ENCODE results near the gene PPP1R8.
"Not testable (repeated sequence)": the region's sequence is repeated elsewhere in the genome, so short reads cannot be mapped to it uniquely, and the experiment has no call there.

PPP1R8 gene

DNA sequence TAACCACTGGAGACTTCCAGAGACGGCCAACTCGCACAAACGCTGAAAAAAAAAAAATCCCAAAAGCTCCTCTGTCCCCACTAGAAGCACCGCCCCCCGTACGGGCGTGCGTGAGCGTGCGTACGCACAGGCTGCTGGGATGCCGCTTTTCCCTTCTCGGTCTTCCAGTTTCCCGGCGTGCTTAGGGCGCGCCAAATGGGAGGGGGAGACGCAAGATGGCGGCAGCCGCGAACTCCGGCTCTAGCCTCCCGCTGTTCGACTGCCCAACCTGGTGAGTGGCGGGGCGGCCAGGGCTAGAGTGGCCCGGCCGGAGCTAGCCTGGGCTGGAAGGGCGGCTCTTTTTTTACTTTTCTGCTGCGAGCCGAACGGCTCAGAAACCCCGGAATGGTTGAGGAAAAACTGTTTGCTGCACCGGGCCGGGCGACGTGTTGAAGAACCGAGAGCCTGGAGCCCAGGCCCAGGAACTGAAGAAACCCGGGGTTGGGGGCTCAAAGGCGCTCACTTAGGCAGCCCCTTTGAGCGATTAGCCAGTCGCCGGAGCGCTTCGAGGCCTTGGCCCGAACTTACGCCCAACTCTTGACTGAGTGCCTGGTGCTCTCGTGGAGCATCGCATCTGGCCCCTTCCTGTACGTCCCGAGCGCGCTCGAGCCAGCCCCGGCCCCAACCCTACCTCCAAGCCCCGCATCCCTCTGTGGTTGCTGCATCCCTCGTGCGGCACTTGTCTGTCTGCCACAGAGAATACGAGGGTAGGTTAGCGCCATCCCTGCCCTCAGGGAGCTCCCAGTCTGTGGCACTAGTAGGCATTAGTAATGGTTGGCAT is at the start of gene PPP1R8:
PPP1R8 (plus strand) TSS at position 162 of the 820 bp plus-strand sequence; CDS start at position 216, 54 bp downstream.
- peak; percentile 97 for DNase-seq

GRCh38 chr1:27782950-27783349 is 47.6 kb upstream of the PPP1R8 start:
- DNase-seq, result no peak

DNA sequence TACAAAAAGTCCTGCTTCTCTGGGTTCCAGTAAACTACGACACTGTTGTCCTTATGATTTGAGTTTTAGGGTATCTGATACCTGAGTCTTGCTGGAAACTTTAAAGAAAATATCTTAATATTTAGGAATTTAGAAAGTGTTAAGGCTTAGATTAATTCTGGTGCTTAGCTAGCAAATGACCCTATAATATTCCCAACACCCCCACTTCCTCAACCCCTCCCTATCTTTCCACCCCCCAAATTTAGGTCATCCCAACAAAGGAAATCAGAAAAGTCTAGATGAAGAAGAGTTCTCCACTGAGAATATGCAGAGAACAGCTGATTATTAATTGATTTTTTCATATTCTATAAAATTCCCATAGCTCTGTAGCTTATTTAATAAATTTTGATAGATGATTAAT is 45.9 kb upstream of the PPP1R8 start:
- DNase-seq, result no peak

DNA sequence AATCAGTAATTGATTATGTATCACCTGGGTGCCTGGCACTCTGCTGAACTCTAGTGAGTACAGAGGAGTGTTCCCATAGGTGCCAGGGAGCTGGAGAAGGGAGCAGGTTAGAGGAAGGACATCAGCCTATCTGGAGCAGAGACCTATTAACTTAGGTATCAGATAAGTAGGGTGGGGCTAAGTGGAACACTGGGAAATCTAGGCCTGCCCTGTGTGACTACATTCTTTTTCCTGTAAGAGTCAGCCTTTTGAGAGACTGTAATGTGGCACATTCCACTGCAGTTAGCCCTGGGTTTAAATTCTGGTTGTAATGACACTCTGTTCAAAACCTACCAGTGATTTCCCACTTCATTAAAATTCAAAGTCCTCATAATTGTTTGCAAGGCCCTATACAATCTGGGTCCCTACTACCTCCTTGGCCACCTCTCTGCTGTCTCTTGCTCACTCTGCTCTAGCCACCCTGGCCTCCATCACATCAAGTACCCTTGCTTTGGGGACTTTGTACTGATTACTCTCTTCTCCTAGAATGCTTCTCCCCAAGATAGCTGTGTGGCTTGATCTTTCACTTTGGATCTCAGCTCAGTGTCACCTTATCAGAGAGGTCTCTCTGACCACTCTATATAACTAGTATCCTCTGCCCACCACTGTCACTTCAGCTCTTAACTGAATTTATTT is 44.7 kb upstream of the PPP1R8 start:
- DNase-seq, result no peak

- no peak for DNase-seq
Observed at GRCh38 chr1:27787895-27788294, 42.7 kb upstream of the PPP1R8 start.

DNA sequence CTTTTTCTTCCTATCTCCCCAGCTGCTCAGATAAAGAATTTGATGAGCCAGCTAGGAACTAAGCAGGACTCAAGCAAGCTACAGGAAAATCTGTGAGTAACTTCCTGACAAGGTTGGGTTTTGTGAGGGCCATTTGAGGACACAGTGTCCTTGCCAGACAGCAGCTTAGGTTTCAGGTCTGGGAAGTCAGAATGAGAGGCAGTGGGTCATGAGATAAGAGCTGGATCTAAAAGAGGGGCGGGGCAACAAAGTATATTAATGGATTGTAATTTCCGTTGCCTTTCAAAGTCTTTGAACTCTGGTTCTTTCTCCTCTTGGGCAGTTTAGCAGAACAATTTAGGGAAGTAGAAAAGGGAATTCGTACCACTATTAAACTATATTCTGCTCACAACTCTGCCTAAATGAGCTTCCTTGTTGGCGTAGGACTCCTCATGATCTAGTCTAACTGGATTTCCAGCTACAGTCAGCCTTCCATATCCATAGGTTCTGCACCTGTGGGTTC is 41.0 kb upstream of the PPP1R8 start:
- no peak for DNase-seq

GRCh38 chr1:27790270-27790669 is 40.3 kb upstream of the PPP1R8 start:
- DNase-seq, result not testable (repeated sequence)

GRCh38 chr1:27795601-27796000 is 35.0 kb upstream of the PPP1R8 start:
- no peak for DNase-seq

- DNase-seq, result no peak
Observed at GRCh38 chr1:27804791-27805190, 25.8 kb upstream of the PPP1R8 start.

DNA sequence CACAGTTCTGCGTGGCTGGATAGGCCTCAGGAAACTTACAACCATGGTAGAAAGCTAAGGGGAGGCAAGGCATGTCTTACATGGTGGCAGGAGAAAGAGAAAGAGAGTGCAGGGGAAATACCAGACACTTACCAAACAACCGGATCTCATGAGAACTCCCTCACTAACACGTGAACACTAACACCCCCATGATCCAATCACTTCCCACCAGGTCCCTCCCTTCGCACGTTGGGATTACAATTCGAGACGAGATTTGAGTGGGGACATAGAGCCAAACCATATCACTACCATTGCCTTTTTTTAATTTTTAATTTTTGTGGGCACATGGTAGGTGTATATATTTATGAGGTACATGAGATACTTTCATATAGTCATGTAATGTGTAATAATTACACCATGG is 23.8 kb upstream of the PPP1R8 start:
- no peak for DNase-seq

- DNase-seq, result no peak
Observed at GRCh38 chr1:27807385-27807784, 23.2 kb upstream of the PPP1R8 start.

GRCh38 chr1:27808131-27808530 is 22.5 kb upstream of the PPP1R8 start:
- not testable (repeated sequence) for DNase-seq

DNA sequence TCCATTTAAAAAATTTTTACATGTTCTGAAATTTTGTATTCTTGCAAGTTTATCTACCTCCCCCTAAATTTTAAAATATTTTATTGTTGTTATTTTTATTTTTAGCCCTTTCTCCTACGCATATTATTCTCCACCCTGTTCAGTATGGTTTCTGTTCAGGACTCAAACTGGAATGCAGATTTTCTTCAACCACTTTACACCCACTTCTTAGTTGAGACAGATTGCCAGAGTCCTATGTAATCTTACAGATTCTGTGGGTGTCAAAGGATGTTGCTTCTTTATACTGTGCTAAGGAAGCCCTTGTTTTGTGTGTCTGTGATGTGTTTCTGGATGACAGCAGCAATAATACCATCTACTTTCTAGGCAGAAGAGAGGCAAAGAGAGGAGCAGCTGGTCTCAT is 20.7 kb upstream of the PPP1R8 start:
- DNase-seq, result no peak

DNA sequence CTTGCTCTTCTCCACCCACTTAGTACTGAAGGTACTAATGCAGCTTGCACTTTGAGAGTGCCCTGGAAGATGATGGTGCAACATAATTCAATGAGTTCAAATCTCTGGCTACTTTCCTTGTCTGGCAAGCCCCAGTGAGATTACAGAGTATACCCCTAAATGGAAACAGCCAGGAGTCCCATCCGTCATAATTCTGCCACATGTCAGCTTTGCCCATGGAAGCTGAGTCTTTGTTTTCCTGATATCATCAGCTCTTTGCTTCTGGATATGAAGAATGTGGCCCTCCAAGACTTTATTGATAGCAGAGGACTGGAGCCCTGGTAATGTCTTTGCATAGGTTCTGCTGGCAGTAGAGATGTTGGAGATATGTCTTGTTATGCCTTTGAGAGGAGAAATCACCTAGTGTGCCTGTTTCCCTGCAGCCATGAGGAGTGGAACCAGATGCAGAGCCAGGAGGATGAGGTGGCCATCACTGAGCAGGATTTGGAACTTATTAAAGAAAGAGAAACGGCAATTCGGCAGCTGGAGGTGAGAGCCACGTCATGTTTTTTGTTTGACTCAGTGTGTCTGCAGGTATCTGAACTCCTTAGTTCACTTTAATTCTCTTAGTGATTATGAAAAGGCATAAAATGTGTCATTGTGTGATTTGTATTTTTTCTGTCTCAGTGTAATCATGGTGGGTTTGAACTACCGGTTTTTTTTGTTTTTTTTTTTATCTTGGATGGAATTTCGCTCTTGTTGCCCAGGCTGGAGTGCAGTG is 18.7 kb upstream of the PPP1R8 start:
- no peak for DNase-seq

GRCh38 chr1:27816921-27817630 is 13.5 kb upstream of the PPP1R8 start:
- no peak for DNase-seq

DNA sequence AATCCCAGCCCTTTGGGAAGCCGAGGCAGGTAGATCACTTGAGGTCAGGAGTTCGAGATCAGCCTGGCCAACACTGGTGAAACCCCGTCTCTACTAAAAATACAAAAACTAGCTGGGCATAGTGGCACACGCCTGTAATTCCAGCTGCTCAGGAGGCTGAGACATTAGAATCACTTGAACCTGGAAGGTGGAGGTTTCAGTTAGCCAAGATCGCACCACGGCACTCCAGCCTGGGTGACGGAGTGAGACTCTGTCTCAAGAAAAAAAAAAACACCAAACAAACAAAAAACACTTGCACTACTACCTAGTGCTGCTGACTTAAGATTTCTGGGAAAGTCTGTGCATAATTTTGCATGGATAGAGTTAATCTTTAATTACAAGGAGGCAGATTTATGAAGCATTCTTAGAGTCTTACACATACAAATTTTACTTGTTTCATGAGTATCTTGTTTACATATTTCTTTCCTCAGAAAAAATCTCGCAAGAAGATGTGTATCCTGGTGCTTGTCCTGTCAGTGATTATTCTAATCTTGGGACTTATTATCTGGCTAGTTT is 8.7 kb upstream of the PPP1R8 start:
- DNase-seq, result no peak

DNA sequence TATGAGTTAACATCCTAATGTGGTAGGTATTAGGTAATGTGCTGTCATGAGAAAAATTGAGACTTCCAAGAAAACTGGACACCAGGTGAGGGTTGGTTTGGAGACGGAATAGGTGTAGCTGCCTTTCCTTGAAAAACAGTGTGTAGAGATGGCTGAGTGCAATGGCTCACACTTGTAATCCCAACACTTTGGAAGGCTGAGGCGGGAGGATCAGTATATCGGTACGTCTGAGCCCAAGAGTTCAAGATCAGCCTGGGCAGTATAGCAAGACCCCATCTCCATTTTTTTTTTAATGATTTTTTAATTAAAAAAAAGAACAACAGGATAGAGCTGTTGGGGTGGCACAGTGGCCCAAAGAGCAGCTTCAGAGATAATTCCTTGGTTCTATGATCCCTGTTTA is 6.8 kb upstream of the PPP1R8 start:
- DNase-seq, result no peak

- DNase-seq, result no peak
Observed at GRCh38 chr1:27824411-27824810, 6.2 kb upstream of the PPP1R8 start.

GRCh38 chr1:27829339-27829960 is 1.1 kb upstream of the PPP1R8 start:
- not testable (repeated sequence) for DNase-seq

DNA sequence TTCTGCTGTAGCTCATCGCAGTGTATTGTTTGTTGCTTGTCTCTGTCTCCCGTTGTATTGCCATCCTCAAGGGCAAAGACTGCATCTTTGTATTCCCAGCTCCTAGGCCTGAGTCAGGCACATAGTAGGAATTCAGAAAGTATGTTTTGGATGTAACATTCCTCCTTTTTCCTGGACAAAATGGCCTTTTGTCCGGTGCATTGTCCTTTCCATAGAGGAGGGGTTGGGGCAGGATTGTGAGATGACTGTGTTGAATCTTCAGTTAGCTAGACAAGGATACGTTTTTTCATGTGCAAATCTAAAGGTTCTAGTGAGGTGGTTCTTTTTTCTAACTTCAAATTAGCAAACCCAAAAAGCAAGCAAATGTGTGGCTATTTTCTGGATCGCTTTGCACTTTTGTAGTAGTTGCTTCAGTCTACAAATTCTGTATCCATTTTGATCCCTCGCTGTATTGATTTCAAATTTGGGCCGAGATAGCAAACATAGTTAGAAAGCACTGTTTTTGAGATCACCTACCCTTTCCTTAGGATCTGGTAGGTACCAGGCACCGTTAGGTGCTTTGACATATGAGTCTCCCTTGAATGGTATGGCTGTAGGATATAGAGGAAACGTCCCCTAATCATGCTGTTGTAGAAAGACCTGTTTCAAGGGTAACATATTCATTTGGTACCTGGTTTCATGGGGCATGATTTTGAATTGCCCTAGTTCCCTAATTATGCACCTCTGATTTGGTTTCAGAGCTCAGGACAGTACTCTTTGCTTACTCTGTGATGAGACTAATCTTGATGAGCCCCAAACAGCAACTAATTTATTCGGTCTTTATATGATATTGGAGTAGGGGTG is 1.2 kb downstream of the PPP1R8 start:
- no peak for DNase-seq

DNA sequence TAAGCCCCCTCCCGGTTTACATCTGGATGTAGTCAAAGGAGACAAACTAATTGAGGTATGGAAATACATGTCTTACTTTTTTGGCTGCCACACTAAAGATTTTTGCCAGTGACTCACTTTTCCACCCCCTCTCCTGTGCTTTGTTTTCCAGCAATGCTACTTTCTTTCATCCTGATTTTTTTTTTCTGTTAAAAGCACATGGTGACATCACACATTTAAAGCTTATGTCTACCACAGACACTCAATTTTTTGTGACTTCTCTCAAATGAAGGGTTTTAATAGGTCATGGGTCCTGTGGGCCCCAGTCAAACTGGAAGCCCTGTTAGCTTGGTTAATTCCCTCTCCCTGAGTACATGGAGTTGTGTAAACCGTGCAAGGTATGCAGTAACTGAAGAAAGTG is 2.2 kb downstream of the PPP1R8 start:
- no peak for DNase-seq
